GM12878 (cell line): Measurements from ENCODE around the gene PAX7. TPM values are rescaled to one million over a fixed set of nuclear protein-coding genes. Genes with fewer than 3 reads are reported as not detected.

Experiments used
- ATAC-seq: fragments of 200-7000 bp; cut with Tn5 transposase; 3 replicates; pipeline ENCODE4 v1.9.1; 2020; ENCODE audit warnings: mild to moderate bottlenecking, moderate library complexity
- BruUV-seq: library from RNA; stranded (reverse); fragments of 400-500 nt; replicated peaks from 2 replicates; lab custom pipeline; 2021; lab: Mats Ljungman, UMichigan
- CTCF ChIA-PET: fragments of 300-600 bp; sonication (Branson Sonifier 250); formaldehyde crosslinking; extraction: SDS; loops from one replicate; lab custom pipeline; 2021; ENCODE audit warnings: inconsistent platforms; lab: Yijun Ruan, JAX
- POLR2A ChIA-PET: fragments of 350-600 bp; formaldehyde crosslinking; extraction: SDS; loops from one replicate; lab custom pipeline; 2021; ENCODE audit warnings: inconsistent platforms; lab: Charles Lee
- RAD21 ChIA-PET: fragments of 300-600 bp; sonication (Branson Sonifier 250); formaldehyde crosslinking; loops from one replicate; lab custom pipeline; 2023; ENCODE audit warnings: antibody characterized with exemption; ENCODE audit not compliant: unreplicated experiment; lab: Charles Lee
- SMC1A ChIA-PET: fragments of 300-600 bp; sonication (Branson Sonifier 250); formaldehyde crosslinking; loops from one replicate; lab custom pipeline; 2023; ENCODE audit not compliant: unreplicated experiment, uncharacterized antibody; lab: Charles Lee
- DNase-seq: peaks from one replicate; pipeline ENCODE4 v3.0.0-alpha.2; 2011; ENCODE audit warnings: low read depth, low spot score
- FAIRE-seq: peaks from 3 replicates; lab custom pipeline; 2011; peaks lifted over from hg19 to GRCh38; lab: Jason Lieb, UNC
- H2AFZ ChIP-seq: 2 replicates; pipeline ENCODE4 v1.6.0; 2011; ENCODE audit warnings: low read depth, low read length, control low read depth; ENCODE audit not compliant: control insufficient read depth
- H3K27ac ChIP-seq: 2 replicates; pipeline ENCODE4 v1.5.1; 2011; ENCODE audit warnings: control low read depth; ENCODE audit not compliant: control insufficient read depth, insufficient read depth
- H3K27me3 ChIP-seq, 2 experiments: replicated peaks in 1 of 2; 2 replicates each; pipeline versions ENCODE4 v1.6.0 to v1.6.1; 2011; ENCODE audit warnings: low read length in 1 of 2; ENCODE audit not compliant: control insufficient read depth in 2 of 2, insufficient read depth in 2 of 2
- H3K36me3 ChIP-seq, 2 experiments: 2 replicates each; pipeline ENCODE4 v1.5.1; 2011; ENCODE audit warnings: low read length in 1 of 2; ENCODE audit not compliant: control insufficient read depth in 2 of 2, insufficient read depth in 2 of 2
- H3K4me1 ChIP-seq: 2 replicates; pipeline ENCODE4 v1.6.1; 2011; ENCODE audit warnings: mild to moderate bottlenecking, low read length, moderate library complexity, mixed read lengths; ENCODE audit not compliant: control insufficient read depth, insufficient read depth
- H3K4me2 ChIP-seq: 2 replicates; pipeline ENCODE4 v1.6.0; 2011; ENCODE audit warnings: control low read depth; ENCODE audit not compliant: control insufficient read depth, insufficient read depth
- H3K4me3 ChIP-seq: fragments of 200-600 bp; sonication (generic); 2 replicates; pipeline ENCODE4 v1.5.1; 2016
- H3K79me2 ChIP-seq: 2 replicates; pipeline ENCODE4 v1.6.0; 2011; ENCODE audit warnings: low read length; ENCODE audit not compliant: control insufficient read depth, insufficient read depth
- H3K9ac ChIP-seq: 2 replicates; pipeline ENCODE4 v1.8.0; 2011; ENCODE audit warnings: low read length, control low read depth, mixed read lengths; ENCODE audit not compliant: control insufficient read depth, insufficient read depth
- H3K9me3 ChIP-seq: replicated peaks from 3 replicates; pipeline ENCODE4 v1.5.1; 2011; ENCODE audit warnings: mild to moderate bottlenecking, low read length; ENCODE audit not compliant: control insufficient read depth, insufficient read depth
- H4K20me1 ChIP-seq: 2 replicates; pipeline ENCODE4 v1.6.0; 2011; ENCODE audit not compliant: control insufficient read depth, insufficient read depth
- ATF3 ChIP-seq: IDR thresholded peaks from 2 replicates; pipeline ENCODE4 v1.6.1; 2011; ENCODE audit warnings: low read depth, mild to moderate bottlenecking, low read length, moderate library complexity, borderline replicate concordance; ENCODE audit errors: extremely low read depth
- CHD4 ChIP-seq: fragments of 200-600 bp; sonication (generic); IDR thresholded peaks from 2 replicates; pipeline ENCODE4 v1.6.1; 2016; ENCODE audit warnings: mild to moderate bottlenecking
- ETV6 ChIP-seq, 2 experiments: fragments of 450-650 bp in 1 of 2; IDR thresholded peaks in 1 of 2; conservative IDR thresholded peaks in 1 of 2; 2 replicates each; pipeline ENCODE4 v1.6.1; 2014; ENCODE audit warnings: antibody characterized with exemption in 1 of 2, borderline replicate concordance in 1 of 2, low read depth in 1 of 2, mild to moderate bottlenecking in 1 of 2, moderate library complexity in 1 of 2
- MAX ChIP-seq: IDR thresholded peaks from 2 replicates; pipeline ENCODE4 v1.6.1; 2012; ENCODE audit warnings: low read depth, low read length, improper control_type of control experiment
- PAX8 ChIP-seq: fragments of 450-650 bp; IDR thresholded peaks from 2 replicates; pipeline ENCODE4 v1.6.1; 2017; ENCODE audit warnings: mild to moderate bottlenecking, moderate library complexity
- PBX3 ChIP-seq: IDR thresholded peaks from 2 replicates; pipeline ENCODE4 v1.6.1; 2011; ENCODE audit warnings: mild to moderate bottlenecking, low read depth, low read length, moderate library complexity; ENCODE audit not compliant: insufficient replicate concordance
- RCOR1 ChIP-seq: conservative IDR thresholded peaks from 2 replicates; pipeline ENCODE4 v1.6.1; 2012; ENCODE audit warnings: low read depth, low read length, improper control_type of control experiment
- SIN3A ChIP-seq: IDR thresholded peaks from 2 replicates; pipeline ENCODE4 v1.6.1; 2012; ENCODE audit warnings: low read depth, low read length, improper control_type of control experiment
- SREBF1 ChIP-seq: IDR thresholded peaks from 2 replicates; pipeline ENCODE4 v1.6.1; 2012; ENCODE audit warnings: mild to moderate bottlenecking, low read length
- USF1 ChIP-seq: IDR thresholded peaks from 2 replicates; pipeline ENCODE4 v1.6.1; 2011; ENCODE audit warnings: borderline replicate concordance, low read depth, mild to moderate bottlenecking, moderate library complexity, mixed read lengths, low read length; ENCODE audit not compliant: insufficient read depth; ENCODE audit errors: extremely low read length
- USF2 ChIP-seq: IDR thresholded peaks from 2 replicates; pipeline ENCODE4 v1.6.1; 2011; ENCODE audit warnings: low read depth, low read length, improper control_type of control experiment, borderline replicate concordance
- ZBTB33 ChIP-seq: fragments of 450-650 bp; IDR thresholded peaks from 2 replicates; pipeline ENCODE4 v1.6.1; 2017; ENCODE audit warnings: mild to moderate bottlenecking
- WGBS: methylation state at CpG from one replicate; pipeline ENCODE4 v1.1.6; 2016; ENCODE audit warnings: low lambda C conversion rate; ENCODE audit not compliant: insufficient replicate concordance, insufficient coverage; ENCODE audit errors: missing lambda C conversion rate; 5-methylcytosine and 5-hydroxymethylcytosine counted together
- in situ Hi-C: fragments of 300-500 bp; cut with MboI; formaldehyde crosslinking; loops from 9 replicates; pipeline ENCODE4 v1.14.3; 2018; ENCODE audit warnings: mixed read lengths
- intact Hi-C: fragments of 100-400 bp; cut with micrococcal nuclease; formaldehyde crosslinking; loops from one replicate; pipeline ENCODE4 v1.14.2; 2022; ENCODE audit not compliant: unreplicated experiment
- polyA plus RNA-seq, 11 experiments: library from polyadenylated mRNA; depleted of rRNA in 4 of 11; unstranded in 6 of 11; stranded (reverse) in 5 of 11; fragments of >200 nt; fragmentation: Nextera tagmentation in 4 of 11; fragmentation: Illumina TruSeq in 1 of 11; extraction: Ambion mirVana in 4 of 11; extraction: Trizol in 1 of 11; gene quantifications; 1 replicate in 1 of 11; 2 replicates in 10 of 11; pipeline versions ENCODE4 v1.2.1 to v1.2.3, GENCODE V29; 2011 to 2016; ENCODE audit warnings: inconsistent platforms in 2 of 11, missing spikeins in 2 of 11, low read depth in 1 of 11
- total RNA-seq, 4 experiments: library from RNA; depleted of rRNA in 3 of 4; stranded (reverse); fragments of >200 nt in 3 of 4; fragmentation: Illumina TruSeq in 1 of 4; extraction: Trizol in 1 of 4; gene quantifications; 2 replicates each; pipeline versions ENCODE4 v1.2.1 to v1.2.3, GENCODE V29; 2013 to 2021

The PAX7 gene
- total and polyA plus RNA-seq, 10 of the 15 experiments (the other 5 are each of a cell fraction or from before 2014, with no cell fraction given), result not detected

GRCh38 chr1:18752409-18752808 lies 121.8 kb downstream of the PAX7 start (continued):
- TF ChIP-seq CHD4, result no peak
- TF ChIP-seq RCOR1, result no peak

- POLR2A ChIA-PET, result no interaction called here
- no peak overlapping the region for H3K4me2 ChIP-seq
These were observed 129.5 kb downstream of the PAX7 start for GRCh38 chr1:18760156-18760555.

More at GRCh38 chr1:18760156-18760555, 129.5 kb downstream of the PAX7 start:
- Histone ChIP-seq H3K36me3 (no peaks in the 10 kb centered on the region), H3K9me3 (no peaks in the 10 kb centered on the region; the same call in 2 of the 3 replicates), H3K79me2 (no peaks in the 10 kb centered on the region), H3K4me1 (no peaks in the 10 kb centered on the region), H3K9ac (no peak overlapping the region), H4K20me1 (no peaks in the 10 kb centered on the region), H3K4me3 (no peak overlapping the region), H3K27ac (no peak overlapping the region), H2AFZ (no peak overlapping the region), H3K27me3 (no peaks in the 10 kb centered on the region; a peak in 3 of 4 replicates)
- TF ChIP-seq USF1 (no peak), ATF3 (no peak), ETV6 (conservative IDR thresholded peaks at IDR 0.05 in 1 of 2, IDR thresholded peaks at IDR 0.05 in 1 of 2; ENCODE audit: borderline replicate concordance in 1 of 2, low read depth in 1 of 2) (no peak), ZBTB33 (no peak), USF2 (no peak), PAX8 (no peak), SIN3A (no peak), PBX3 (no peak), SREBF1 (no peak), MAX (no peak)
- in situ Hi-C loops (no loop called here), intact Hi-C loops (no loop called here)
- ChIA-PET SMC1A (no interaction called here), RAD21 (no interaction called here), CTCF (no interaction called here)
- FAIRE-seq (no peak), ATAC-seq (no peak), DNase-seq (no peak)
- whole genome bisulfite sequencing, result 57% methylated on average over 3 of the region's 3 CpGs
- BruUV-seq, result no TSS peak
